ENCODE results near the gene GNAZ. TPM values are rescaled to one million over a fixed set of nuclear protein-coding genes. Genes with fewer than 3 reads are reported as not detected.

The GNAZ gene
- total RNA-seq, 1 experiment from 2014 or later: 1.2 TPM

DNA sequence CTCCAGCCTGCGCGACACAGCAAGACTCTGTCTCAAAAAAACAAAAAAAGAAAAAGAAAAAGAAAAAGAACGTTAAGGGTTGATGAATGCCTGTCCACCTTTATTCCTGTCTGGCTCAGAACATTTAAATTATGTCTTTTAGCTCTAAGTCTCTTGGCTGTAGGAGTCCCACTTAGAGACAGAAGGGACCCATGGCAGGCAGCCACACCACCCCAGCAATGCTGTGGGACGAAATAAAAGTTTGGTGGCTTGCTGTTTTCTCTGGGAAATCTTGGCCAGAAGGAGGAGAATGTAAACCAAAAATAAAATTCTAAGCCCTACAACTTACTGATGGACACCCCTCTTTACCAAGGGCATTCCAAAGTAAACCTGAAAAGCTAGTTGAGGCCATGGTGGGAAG is 38.9 kb upstream of the GNAZ start:
- Histone ChIP-seq H3K4me3 (no peak overlapping the region), H3K9me3 (ENCODE audit: insufficient read depth, low read depth) (no peaks in the 10 kb centered on the region), H3K4me2 (no peak overlapping the region), H3K27me3 (ENCODE audit: insufficient read depth, low read depth) (peaks cover 76% of the 10 kb centered on the region), H3F3A (ENCODE audit: insufficient read depth, low read depth) (no peaks in the 10 kb centered on the region), H4K20me1 (ENCODE audit: insufficient read depth) (no peaks in the 10 kb centered on the region; the same call in 1 of the 2 replicates), H3K9me2 (ENCODE audit: insufficient read depth) (no peaks in the 10 kb centered on the region), H2AFZ (no peak overlapping the region), H3K79me2 (ENCODE audit: low read depth) (no peaks in the 10 kb centered on the region), H3K4me1 (replicated peaks; ENCODE audit: insufficient read depth) (no peaks in the 10 kb centered on the region), H3K27ac (no peak overlapping the region), H3K36me3 (ENCODE audit: low read depth) (no peaks in the 10 kb centered on the region)
- POLR2A ChIA-PET (ENCODE audit: unreplicated experiment): no interaction called here
- CTCF ChIA-PET: interaction anchor here (0.7 kb wide), 1 partner anchor 744 kb away, joined by 4 read pairs; no protein-coding TSS in a partner anchor
- TF ChIP-seq, protein P1, sequence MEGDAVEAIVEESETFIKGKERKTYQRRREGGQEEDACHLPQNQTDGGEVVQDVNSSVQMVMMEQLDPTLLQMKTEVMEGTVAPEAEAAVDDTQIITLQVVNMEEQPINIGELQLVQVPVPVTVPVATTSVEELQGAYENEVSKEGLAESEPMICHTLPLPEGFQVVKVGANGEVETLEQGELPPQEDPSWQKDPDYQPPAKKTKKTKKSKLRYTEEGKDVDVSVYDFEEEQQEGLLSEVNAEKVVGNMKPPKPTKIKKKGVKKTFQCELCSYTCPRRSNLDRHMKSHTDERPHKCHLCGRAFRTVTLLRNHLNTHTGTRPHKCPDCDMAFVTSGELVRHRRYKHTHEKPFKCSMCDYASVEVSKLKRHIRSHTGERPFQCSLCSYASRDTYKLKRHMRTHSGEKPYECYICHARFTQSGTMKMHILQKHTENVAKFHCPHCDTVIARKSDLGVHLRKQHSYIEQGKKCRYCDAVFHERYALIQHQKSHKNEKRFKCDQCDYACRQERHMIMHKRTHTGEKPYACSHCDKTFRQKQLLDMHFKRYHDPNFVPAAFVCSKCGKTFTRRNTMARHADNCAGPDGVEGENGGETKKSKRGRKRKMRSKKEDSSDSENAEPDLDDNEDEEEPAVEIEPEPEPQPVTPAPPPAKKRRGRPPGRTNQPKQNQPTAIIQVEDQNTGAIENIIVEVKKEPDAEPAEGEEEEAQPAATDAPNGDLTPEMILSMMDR (conservative IDR thresholded peaks at IDR 0.05): no peak
- TF ChIP-seq EZH2 (IDR thresholded peaks at IDR 0.05; ENCODE audit: low read depth): no peak
- intact Hi-C loops (cut with micrococcal nuclease; ENCODE audit: unreplicated experiment): no loop called here
- no TSS peak for BruUV-seq (replicated peaks)
- DNase-seq: no peak

DNA sequence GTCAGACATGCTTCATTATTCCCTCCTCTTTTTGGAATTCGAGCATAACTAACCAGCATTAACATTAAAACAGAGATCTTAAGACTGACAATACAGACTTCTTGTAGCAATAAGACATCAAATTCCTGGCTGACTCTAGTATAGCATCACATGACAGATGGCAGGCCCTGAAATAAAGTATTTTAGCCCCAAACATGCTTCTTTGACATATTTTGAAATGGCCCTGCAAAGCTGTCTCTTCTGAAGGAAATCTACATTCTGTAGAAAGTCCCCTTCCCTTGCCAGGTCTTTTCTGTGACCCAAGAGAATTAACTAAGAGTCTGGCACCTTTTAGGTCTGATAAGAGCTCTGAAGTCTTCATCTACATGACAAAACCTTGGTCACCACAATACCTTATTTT is 38.5 kb upstream of the GNAZ start:
- CTCF ChIA-PET: no interaction called here
- Histone ChIP-seq H2AFZ (no peak overlapping the region), H3K9me3 (ENCODE audit: insufficient read depth, low read depth) (no peaks in the 10 kb centered on the region), H3F3A (ENCODE audit: insufficient read depth, low read depth) (no peaks in the 10 kb centered on the region), H3K9me2 (ENCODE audit: insufficient read depth) (no peaks in the 10 kb centered on the region), H3K4me2 (no peak overlapping the region), H4K20me1 (ENCODE audit: insufficient read depth) (no peaks in the 10 kb centered on the region; the same call in 1 of the 2 replicates), H3K4me1 (replicated peaks; ENCODE audit: insufficient read depth) (no peaks in the 10 kb centered on the region), H3K36me3 (ENCODE audit: low read depth) (no peaks in the 10 kb centered on the region), H3K27ac (no peak overlapping the region), H3K4me3 (no peak overlapping the region), H3K27me3 (ENCODE audit: insufficient read depth, low read depth) (peaks cover 78% of the 10 kb centered on the region), H3K79me2 (ENCODE audit: low read depth) (no peaks in the 10 kb centered on the region)
- intact Hi-C loops (cut with micrococcal nuclease; ENCODE audit: unreplicated experiment): no loop called here
- DNase-seq: no peak
- POLR2A ChIA-PET (ENCODE audit: unreplicated experiment): no interaction called here
- no TSS peak for BruUV-seq (replicated peaks)
- no peak for TF ChIP-seq EZH2 (IDR thresholded peaks at IDR 0.05; ENCODE audit: low read depth)
- TF ChIP-seq, protein P1 (conservative IDR thresholded peaks at IDR 0.05): no peak

DNA sequence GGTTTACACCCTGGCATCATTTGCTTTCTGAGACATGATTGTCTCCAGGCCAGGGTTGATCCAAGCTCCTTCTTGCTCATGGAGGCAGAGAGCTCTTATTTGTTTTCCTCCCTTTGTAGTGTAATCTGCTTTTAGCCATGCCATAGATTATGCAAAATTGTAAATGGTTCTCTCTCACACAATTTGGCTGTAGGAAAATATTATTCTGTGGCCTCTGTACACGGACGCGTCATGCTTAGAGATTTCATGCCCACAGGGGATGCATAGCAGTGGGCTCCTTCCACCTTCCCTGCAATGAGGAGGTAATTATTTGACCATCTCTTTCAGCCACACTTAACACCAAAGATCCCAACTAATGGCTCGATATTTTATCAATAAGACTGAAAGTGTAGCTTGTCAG is 37.7 kb upstream of the GNAZ start:
- DNase-seq: no peak
- ChIA-PET CTCF (no interaction called here), POLR2A (ENCODE audit: unreplicated experiment) (no interaction called here)
- BruUV-seq (replicated peaks): no TSS peak
- Histone ChIP-seq H3K27me3 (ENCODE audit: insufficient read depth, low read depth) (peaks cover 87% of the 10 kb centered on the region), H3K4me3 (no peak overlapping the region), H3K9me2 (ENCODE audit: insufficient read depth) (no peaks in the 10 kb centered on the region), H3K9me3 (ENCODE audit: insufficient read depth, low read depth) (no peaks in the 10 kb centered on the region), H3K4me1 (replicated peaks; ENCODE audit: insufficient read depth) (no peaks in the 10 kb centered on the region), H3K79me2 (ENCODE audit: low read depth) (no peaks in the 10 kb centered on the region), H3K27ac (no peak overlapping the region), H2AFZ (no peak overlapping the region), H3K4me2 (no peak overlapping the region), H4K20me1 (ENCODE audit: insufficient read depth) (no peaks in the 10 kb centered on the region; the same call in 1 of the 2 replicates), H3K36me3 (ENCODE audit: low read depth) (no peaks in the 10 kb centered on the region), H3F3A (ENCODE audit: insufficient read depth, low read depth) (no peaks in the 10 kb centered on the region)
- intact Hi-C loops (cut with micrococcal nuclease; ENCODE audit: unreplicated experiment): no loop called here
- no peak for TF ChIP-seq EZH2 (IDR thresholded peaks at IDR 0.05; ENCODE audit: low read depth)
- TF ChIP-seq, protein P1 (conservative IDR thresholded peaks at IDR 0.05): no peak
